NCI-H1417 (cell line): Measurements from ENCODE around the gene WIPF2.

Experiments used
- DNase-seq, 3 experiments: peaks; one replicate each; lab custom pipeline; 2025; lab: John Stamatoyannopoulos, UW

Gene WIPF2, protein sequence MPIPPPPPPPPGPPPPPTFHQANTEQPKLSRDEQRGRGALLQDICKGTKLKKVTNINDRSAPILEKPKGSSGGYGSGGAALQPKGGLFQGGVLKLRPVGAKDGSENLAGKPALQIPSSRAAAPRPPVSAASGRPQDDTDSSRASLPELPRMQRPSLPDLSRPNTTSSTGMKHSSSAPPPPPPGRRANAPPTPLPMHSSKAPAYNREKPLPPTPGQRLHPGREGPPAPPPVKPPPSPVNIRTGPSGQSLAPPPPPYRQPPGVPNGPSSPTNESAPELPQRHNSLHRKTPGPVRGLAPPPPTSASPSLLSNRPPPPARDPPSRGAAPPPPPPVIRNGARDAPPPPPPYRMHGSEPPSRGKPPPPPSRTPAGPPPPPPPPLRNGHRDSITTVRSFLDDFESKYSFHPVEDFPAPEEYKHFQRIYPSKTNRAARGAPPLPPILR

DNA sequence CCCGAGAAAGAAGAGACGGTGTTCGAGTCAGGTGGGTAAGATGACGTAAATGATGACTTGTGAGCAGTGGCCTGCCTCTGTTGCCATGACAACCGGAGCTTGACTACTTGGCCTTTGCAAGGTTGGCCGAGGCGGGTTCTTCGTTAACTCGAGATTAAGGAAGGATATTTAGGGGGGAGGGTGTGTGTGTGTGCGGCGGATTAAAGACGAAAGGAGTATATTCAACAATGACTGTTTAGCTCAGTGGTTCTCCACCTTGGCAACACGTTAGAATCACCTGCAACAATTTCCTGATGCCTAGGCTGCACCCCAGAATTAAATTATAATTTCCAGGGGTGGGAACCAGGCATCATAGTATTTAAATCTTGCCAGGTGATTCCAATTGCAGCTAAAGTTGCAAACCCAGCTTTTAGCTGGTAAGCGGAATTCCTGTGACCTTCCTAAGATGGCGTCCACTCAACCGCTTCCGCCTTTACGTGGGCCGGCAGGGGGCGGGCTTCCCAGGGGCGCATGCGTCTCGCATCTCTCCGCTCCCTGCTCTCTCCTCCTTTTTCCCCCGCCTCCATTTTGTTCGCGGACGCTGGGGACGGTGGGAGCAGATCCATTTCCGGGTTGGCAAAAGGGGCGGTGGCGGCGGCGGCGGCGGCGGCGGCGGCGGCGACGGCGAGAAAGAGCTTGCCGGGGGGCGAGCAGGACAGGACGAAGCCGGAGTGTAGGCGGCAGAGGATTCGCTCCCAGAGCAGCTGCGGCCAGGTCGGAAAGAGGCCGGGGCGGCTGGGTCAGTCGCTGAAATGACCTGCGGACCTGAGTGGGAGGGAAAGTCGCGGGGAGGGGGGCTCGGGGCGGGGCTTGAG is at the start of gene WIPF2:
WIPF2 (plus strand) TSS at position 565 of the 854 bp plus-strand sequence. CDS start 37,156 bp downstream, outside the sequence.
- peak; percentile 96 to 99 (median 98) for DNase-seq

DNA sequence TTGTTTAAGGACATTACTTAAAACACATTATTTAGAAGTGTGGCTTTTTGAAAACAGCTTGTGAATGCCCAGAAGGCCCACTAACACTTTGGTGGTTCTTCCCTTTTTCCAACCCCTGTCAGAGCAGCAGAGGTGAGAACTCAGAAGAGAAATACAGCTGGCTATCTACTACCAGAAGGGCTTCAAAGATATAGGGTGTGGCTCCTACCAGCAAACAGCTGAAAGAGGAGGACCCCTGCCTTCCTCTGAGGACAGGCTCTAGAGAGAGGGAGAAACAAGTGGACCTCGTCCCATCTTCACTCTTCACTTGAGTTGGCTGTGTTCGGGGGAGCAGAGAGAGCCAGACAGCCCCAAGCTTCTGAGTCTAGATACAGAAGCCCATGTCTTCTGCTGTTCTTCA is 48.8 kb upstream of the WIPF2 start:
- DNase-seq: no peak

DNA sequence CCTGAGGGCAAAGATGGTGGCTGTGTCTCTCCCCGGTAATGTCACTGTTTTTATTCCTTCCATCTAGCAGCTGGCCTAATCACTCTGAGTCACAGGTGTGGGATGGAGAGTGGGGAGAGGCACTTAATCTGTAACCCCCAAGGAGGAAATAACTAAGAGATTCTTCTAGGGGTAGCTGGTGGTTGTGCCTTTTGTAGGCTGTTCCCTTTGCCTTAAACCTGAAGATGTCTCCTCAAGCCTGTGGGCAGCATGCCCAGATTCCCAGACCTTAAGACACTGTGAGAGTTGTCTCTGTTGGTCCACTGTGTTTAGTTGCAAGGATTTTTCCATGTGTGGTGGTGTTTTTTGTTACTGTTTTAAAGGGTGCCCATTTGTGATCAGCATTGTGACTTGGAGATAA is 47.4 kb upstream of the WIPF2 start:
- no peak for DNase-seq

DNA sequence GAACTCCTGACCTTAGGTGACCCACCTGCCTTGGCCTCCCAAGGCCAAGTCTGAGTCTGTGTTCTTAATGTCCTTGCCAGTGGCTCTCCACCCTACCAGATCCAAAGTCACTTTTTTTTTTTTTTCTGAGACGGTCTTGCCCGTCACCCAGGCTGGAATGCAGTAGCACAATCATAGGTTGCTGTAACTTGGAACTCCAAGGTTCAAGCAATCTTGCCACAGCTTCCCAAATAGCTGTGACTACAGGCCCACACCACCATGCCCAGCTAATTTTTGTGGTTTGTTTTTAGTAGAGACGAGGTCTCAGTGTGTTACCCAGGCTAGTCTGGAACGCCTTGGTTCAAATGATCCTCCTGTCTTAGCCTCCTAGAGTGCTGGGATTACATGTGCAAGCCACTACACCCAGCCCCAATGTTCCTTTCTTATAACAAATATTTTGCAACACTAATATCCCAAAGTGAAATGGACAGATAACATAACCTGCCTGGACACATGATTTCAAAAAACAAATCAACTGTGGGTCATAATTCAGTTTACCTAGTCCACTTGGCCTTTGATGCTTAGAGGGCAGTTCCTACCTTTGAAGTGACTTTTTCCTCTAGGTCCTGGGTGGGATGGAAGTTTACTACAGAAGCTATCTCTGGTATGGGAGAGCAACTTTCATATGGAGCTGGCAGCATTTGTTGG is 45.9 kb upstream of the WIPF2 start:
- no peak for DNase-seq

DNA sequence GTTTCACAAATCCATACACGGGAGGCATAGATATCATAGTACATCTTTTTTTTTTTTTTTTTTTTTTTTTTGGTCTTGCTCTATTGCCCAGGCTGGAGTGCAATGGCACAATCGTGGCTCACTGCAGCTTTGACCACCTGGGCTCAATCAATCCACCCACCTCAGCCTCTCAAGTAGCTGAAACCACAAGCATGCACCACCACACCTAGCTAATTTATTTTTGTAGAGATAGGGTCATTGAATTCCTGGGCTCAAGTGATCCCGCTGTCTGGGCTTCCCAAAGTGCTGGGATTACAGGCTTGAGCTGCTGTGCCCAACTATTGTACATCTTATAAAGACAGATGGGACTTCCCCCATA is 45.3 kb upstream of the WIPF2 start:
- no peak for DNase-seq

DNA sequence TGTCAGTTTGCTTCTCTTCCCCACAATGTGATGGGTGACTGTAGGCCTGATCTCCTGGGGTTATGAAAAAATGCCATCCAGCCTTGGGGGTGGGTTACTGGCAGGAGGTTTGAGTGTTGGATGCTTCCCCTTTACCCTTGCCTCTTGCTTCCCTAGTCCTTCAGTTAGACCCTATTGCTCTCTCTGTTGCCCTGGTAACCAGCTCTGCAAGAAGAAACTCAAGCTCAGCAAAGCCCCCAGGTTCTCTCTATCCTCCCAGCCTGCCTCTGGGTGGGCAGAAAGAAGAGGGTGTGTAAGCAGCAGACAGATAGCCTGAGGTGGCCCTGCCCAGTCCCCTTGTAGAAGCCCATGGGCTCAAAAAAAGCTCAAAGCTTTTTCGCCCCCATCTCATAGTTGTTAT is 44.6 kb upstream of the WIPF2 start:
- no peak for DNase-seq

DNA sequence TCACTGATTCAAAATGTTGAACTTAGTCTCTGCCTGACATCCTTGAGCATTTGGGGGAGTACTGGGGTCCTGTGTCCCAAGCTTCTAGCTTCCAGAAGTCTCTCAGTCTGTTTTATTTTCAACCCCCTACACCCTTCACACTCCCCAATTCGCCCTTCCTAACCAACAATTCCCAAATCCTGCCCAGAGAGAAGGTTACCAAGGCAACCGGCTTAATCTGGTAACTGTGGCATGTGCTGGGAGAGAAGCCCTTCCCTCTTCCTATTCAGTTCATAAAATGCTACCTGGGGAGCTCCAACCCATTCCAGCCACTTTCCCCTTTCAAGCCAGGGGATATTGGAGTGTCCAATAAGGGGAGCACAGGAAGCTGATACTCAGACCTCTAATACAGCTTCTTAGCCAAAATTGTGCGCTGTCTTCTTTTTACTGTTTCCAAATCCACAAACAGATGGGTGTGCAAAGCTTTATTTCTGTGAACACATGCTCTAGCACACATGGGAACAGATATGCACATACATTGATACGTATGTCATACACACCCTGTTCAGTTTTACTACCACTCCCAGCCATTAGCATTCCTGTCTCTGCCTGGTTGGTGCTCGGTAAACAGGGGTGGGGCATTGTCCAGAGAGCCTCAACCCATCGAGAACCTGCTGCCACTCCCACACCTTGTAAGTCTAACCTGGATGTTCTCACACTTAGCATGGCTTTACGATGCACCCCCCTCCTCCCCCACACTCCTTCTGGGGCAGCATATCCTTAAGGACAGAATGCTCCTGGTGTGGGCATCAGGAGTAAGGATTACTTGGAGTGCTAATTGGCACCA is 43.0 kb upstream of the WIPF2 start:
- peak; percentile 37 to 69 (median 60) for DNase-seq

DNA sequence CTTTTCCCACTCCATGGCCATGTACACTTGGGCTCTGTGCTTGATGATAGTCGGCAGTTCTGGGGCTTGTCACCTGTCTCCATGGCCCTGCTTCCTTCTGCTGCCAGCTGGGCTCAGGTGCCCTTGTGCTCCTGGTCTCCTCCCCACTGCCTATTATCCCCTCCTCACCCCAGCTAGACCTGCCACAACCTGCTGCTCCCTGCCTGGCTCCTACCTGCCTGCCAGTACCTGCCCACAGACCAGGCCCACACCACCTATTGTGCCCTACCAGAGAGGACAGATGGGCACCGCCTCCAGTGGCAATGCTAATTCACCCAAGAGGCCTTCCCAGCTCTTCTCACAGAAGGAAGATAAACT is 42.4 kb upstream of the WIPF2 start:
- DNase-seq: peak; percentile 37 to 85 (median 74)

DNA sequence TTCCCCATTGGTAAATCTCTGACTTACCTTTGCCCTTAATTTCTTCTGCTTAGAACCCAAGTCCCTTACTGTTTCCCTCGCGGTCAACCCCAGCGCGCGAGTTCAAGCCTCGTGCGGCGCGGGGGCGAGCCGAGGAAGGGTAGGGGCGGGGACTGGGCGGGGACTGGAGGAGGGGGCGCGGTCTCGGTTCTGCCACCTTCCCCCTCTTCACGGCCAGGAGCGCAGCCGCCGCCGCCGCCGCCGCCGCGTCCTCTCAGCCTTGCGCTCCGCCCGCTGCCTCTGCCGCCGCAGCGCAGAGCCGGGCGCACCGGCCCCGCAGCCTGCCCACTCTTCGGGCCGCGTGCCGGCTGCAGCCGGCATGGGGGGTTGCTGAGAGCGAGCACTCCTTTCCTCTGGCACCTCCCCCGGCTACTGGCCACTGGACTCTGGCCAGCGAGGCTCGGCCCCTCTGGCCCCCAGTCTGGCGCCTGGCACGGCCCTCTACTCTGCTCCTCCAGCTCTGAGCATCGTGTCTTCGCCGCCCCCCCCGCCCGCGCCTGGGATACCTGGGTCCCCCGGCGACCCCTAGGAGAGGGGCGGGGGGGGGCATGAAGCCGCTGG is 41.7 kb upstream of the WIPF2 start, which contains the start of gene RAPGEFL1:
RAPGEFL1 (plus strand) TSS at position 196 of the 600 bp plus-strand sequence; CDS start at position 588, 392 bp downstream.
- peak; percentile 73 to 86 (median 79) for DNase-seq

DNA sequence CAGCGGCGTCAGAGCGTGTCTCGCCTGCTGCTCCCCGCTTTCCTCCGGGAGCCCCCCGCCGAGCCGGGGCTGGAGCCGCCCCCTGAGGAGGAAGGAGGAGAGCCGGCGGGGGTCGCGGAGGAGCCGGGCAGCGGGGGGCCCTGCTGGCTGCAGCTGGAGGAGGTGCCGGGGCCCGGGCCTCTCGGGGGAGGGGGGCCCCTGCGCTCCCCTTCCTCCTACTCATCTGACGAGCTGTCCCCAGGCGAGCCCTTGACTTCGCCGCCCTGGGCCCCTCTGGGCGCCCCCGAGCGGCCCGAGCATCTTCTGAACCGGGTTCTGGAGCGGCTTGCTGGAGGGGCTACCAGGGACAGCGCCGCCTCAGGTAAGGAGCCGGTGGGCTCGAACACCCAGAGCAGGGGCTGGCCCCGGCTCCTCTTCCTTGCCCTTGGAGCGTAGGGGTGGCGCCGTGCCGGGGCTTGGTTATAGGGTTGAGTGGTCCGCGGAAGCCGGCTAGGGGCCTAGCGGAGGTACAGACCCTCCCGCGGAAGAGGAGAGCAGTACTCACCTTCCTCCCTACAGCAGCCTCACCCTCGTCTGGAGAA is 41.0 kb upstream of the WIPF2 start:
- DNase-seq: no peak

DNA sequence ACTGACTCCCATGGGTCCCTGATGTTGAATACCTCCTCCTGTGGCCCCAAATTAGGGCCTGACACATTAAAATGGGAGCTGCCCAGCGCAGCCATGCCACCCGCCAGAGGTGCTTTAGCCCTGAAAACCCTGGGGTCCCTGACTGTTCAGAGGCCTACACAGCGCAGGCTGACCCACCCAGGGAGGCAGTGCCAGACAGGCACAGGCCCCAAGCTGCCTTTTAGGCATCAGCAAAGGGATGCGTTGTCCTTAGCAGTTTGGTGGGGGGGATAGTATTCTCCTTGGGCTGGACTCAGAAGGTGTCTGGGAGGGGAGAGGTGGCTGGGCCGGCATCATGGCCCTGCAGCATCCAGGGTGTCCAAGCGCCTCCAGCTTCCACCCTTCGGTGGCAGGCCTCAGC is 40.4 kb upstream of the WIPF2 start:
- DNase-seq: no peak

DNA sequence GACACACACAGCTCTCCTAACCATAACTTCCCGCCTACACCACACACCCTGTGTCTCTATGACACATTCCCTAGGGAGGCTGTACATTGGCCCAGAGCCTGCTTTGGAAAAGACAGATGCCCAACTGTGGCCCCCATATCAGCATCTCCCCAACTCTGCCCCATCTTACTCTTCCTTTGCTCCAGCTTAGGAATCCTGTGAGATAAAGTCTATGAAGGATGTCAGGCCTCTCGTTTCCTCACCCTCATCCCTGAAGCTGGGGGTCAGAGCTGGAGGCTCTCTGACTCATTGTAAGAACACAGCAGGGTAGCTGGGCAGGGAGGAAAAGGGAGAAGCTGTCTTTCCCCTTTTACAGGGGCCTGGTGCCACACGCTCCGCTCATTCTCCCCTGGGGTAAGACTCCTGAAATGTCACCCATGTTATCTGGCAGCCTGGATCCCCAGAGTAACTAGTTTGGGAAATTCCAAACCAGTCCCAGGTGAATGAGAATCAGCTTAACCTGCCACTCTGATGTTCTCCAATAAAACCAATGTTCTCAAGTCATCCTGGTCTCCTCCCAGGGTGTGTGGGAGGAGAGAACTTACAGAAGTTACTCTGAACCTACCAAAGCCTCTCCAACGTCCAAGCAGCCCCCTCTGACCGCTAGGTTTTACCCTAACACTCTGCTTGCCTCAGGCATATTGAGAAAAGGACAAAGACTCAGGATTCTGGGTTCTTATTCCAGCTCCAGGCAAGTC is 39.0 kb upstream of the WIPF2 start:
- no peak for DNase-seq

DNA sequence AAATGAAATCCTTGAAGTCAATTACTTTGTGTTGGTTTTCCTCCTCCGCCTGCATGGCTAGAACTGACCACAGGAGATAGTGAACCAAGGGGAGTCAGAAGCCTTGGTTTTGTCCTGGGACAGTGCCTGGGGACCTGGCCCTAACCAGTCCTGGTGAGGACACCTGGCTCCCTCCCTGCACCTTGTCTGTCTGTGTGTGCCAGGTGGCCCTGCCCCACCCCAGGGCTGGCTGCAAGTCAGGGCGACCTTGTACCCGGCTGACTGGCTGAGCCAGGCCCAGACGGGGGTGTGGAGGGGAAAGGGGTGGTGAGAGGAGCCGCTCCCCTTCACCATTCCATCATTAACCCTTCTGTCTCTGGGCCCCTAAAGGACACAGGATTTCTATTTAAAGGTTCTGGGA is 38.4 kb upstream of the WIPF2 start:
- no peak for DNase-seq

DNA sequence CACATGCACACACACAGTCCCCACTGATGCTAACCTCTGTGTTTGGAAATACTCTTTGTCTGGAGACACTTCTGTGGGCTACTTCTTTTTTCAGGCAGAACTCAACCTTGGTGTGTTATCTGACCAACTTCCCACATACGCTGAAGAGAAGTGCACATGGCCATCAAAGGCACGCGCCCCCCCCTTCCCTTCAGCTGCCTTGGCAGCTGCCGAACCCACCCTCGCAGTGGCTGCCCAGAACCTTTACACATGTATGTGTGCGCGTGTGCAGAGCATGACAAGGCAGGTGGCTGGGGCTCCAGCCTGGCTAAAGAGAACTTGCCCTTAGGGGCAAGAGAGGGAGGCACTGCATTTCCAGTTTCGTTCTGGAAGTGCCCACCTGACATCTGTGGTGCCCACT is 37.9 kb upstream of the WIPF2 start:
- no peak for DNase-seq

DNA sequence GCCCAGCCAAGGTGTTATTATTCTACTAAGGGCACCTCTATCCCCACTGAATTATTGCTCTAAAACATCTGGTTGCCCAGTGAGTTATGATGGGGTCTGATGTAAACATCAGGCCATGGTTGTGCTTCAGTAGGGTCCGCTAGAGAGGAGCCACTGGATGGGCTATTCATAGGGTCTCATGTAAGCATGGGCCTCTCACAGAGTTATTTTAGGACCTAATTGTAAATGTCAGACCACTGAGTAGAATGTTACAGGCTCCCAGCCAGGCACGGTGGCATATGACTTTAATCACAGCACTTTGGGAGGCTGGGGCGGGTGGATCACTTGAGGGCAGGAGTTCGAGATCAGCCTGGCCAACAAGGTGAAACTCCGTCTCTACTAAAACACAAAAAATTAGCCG is 36.5 kb upstream of the WIPF2 start:
- no peak for DNase-seq

DNA sequence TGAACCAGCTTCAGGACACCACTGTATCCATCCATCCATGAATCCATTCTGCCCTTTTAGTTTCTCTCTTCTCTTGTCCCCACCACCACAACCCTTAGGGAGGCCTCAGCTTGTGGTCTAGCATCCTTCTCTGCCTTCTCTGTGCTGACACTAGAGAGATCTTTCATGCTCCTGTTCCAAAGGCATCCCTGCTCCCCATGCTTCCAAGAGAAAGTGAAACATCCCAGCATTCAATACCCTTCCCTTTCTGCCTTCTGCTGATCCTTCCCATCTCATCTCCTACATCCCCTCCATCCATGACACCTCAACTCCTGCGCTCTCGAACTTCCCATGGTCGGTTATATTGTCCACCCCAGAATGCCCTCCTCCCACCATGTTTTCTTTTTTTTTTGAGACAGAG is 31.9 kb upstream of the WIPF2 start:
- no peak for DNase-seq

DNA sequence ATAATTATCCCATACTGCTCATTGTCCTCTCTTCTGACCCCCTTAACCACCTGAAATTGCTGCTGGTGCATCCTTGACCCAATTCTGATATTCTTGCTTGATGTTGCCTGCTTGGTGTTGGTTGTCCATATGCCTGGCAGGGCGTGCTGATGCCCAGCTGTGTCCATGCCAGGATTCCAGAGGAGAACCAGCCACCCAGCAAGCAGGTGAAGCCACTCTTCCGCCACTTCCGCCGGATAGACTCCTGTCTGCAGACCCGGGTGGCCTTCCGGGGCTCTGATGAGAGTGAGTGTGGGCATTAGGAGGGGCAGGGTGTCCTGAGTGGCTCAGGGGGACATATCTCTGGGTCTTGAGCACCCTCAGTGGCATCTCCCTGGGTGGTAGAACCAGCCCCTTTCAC is 30.4 kb upstream of the WIPF2 start:
- no peak for DNase-seq

DNA sequence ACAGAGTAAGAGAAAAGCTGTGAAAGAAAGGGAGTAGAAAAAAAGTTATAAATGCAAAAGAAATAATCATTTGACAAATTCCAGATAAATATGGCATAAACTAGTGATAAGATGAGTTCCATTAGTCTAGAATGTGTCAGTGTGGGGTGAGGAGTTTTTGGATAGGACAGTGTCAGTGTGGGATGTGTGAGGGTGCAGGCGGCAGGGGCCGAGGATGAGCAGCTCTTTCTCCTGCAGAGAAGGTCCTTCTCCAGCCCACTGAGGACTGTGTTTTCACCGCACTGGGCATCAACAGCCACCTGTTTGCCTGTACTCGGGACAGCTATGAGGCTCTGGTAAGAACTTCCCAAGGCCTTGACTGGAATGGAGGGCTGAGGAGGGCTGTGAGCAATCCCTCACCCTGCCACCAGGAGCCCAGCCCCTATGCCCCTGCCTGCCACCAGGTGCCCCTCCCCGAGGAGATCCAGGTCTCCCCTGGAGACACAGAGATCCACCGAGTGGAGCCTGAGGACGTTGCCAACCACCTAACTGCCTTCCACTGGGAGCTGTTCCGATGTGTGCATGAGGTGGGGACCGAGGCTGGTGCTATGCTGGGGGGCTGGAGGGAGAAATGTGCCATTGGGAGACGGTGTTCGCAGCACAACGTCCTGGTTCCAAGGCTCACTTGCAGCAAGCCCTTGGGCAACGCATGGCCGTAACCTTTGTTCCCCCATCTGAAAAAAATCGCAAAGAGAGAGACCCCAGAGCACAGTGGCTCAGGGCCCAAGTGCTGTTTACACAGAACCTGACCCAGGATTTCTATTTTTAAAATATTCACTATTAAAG is 28.7 kb upstream of the WIPF2 start:
- DNase-seq: no peak
